NCI-H146 (cell line): ENCODE data around the gene TEDC2.
A peak's percentile ranks its signal among the peaks of the same experiment; 100 is the strongest.

Experiments used
- DNase-seq: peaks from one replicate; lab custom pipeline; 2025; lab: John Stamatoyannopoulos, UW

TEDC2 gene

DNA sequence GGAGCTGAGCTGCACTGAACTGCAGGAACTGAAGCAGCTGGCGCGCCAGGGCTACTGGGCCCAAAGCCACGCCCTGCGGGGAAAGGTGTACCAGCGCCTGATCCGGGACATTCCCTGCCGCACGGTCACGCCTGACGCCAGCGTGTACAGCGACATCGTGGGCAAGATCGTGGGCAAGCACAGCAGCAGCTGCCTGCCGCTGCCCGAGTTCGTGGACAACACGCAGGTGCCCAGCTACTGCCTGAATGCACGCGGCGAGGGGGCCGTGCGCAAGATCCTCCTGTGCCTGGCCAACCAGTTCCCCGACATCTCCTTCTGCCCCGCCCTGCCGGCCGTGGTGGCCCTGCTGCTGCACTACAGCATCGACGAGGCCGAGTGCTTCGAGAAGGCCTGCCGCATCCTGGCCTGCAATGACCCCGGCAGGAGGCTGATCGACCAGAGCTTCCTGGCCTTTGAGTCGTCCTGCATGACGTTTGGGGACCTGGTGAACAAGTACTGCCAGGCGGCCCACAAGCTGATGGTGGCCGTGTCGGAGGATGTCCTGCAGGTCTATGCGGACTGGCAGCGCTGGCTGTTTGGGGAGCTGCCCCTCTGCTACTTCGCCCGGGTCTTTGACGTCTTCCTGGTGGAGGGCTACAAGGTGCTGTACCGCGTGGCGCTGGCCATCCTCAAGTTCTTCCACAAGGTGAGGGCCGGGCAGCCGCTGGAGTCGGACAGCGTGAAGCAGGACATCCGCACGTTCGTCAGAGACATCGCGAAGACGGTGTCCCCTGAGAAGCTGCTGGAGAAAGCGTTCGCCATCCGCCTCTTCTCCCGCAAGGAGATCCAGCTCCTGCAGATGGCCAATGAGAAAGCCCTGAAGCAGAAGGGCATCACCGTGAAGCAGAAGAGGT is 36.6 kb downstream of the TEDC2 start:
- DNase-seq: no peak

DNA sequence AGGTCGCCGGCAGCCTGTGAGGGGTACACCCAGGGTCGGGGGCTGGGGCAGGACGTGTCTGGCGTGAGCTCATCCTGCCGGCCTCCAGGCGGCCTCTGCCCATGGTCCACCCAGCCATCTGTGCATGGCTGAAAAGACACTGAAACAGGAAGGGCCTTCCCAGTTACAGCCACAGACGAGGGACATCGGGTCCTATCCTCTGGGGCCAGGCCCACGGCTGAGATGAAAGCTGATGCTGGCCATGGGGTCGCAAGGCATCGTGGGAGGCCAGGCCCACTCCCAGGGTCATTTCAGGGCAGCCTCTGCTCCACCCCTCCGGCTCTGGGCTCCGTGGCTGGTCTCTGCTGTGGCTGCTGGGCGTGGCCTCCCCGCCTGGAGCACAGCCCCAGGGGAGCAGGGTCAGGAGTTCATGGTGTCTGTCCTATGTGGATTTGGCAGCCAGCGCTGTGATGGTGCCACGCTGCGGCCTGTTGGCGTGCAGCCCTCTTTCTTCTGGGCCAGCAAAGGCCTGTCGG is 37.3 kb downstream of the TEDC2 start:
- no peak for DNase-seq

DNA sequence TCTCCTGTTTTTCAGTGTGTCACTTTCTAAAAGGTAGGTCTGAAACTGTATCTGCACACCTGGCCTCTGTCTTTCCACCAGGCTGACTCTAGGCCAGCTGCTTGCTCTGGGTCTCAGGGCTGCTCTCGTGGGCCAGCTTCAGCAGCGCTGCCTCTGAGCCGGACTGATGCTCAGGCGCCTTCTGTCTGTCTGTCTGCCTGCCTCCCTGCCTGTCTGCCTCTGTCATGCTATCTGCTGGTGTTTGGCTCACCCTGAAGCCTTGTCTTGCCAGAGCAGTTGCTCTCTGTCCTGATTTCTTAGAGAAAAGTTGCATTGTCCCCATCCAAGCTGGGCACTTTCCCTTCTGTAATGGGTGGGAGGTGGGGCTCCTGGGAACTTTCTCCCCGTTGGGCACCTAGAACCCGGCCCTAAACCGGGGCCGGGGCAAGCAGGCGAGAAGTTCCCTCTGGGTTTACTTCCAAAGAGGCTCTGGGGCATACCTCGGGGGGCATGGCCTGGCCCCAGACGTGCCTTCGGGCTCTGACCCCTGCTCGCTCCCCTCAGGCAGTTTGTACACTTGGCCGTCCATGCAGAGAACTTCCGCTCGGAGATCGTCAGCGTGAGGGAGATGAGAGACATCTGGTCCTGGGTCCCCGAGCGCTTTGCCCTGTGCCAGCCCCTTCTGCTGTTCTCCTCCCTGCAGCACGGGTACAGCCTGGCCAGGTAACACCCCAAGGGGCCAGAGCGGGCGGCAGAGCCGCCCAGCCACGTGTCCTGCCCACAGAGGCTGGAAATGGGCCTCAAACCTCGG is 38.0 kb downstream of the TEDC2 start:
- no peak for DNase-seq

- no peak for DNase-seq
Observed at GRCh38 chr16:2498531-2499253, 38.8 kb downstream of the TEDC2 start.

- no peak for DNase-seq
Observed at GRCh38 chr16:2499454-2499853, 39.5 kb downstream of the TEDC2 start.

GRCh38 chr16:2499890-2500429 is 40.1 kb downstream of the TEDC2 start:
- no peak for DNase-seq

DNA sequence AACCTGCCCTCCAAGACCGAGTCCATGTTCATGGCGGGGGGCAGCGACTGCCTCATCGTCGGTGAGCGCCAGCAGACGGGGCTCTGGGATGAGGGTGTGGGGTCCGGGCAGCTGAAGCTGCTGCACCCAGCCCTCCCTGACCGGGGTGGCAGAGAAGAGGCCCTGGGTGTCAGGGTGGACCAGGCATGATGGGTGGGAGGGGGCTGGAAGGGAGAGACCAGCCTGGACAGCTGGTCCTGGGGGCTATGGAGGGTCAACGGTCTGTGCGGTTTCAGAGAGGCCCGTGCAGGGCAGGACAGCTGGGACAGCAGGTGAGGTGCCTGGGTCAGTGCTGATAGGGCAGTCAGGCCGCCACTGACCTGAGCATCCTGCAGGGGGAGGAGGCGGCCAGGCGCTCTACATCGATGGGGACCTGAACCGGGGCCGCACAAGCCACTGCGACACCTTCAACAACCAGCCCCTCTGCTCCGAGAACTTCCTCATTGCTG is 40.6 kb downstream of the TEDC2 start:
- no peak for DNase-seq

GRCh38 chr16:2500918-2501750 is 41.2 kb downstream of the TEDC2 start:
- DNase-seq: peak; percentile 74

DNA sequence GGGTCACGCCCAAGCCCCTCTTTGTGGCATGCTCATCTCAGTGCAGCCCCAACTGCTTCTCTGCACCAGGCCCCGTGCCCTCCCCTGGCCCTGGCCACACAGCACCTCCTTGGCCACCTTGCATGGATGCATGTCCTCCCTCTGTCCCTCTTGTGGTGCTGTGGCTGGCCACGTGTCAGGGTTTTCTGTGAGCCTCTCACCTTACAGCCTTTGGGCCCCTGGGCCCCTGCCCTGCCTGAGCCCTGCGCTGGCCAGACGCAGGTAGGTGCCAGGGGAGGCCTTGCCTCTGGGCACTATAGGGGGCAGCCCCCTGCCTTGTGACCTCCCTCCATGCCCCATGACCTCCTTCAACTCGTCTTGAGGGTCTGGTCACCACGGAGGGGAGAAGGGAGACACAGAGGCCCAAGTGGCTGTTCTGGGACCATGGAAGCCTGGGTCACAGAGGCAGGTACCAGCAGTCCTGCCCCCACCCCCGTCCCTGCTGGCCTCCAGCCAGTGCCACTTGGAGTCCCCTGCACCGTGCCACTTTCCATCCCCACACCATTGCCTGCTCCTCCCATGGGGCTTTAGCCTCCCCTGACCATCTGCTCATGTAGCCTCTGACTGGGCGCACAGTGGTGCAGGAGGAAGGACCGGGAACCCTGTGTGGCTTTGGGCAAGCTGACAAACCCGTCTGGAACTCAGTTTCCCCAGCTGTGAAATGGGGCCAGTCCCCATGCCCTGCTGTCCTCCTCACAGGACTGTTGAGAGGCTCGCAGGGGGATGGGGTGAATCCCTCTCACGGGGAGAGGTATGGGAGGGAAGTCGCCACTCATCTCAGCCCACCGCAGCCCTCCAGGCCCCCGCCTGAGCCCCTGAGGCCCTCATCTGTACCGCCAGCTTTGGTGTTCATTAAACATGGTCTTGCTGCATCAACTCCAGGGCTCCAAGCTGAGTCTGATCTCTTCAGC is 42.3 kb downstream of the TEDC2 start:
- DNase-seq: no peak

- no peak for DNase-seq
Observed at GRCh38 chr16:2505695-2506094, 45.8 kb downstream of the TEDC2 start.

GRCh38 chr16:2507052-2507659 is 47.2 kb downstream of the TEDC2 start:
- no peak for DNase-seq

- no peak for DNase-seq
Observed at GRCh38 chr16:2507665-2508064, 47.8 kb downstream of the TEDC2 start.

- DNase-seq: no peak
Observed at GRCh38 chr16:2508722-2509400, 49.0 kb downstream of the TEDC2 start.

GRCh38 chr16:2511128-2511800 is 51.4 kb downstream of the TEDC2 start:
- DNase-seq: no peak

DNA sequence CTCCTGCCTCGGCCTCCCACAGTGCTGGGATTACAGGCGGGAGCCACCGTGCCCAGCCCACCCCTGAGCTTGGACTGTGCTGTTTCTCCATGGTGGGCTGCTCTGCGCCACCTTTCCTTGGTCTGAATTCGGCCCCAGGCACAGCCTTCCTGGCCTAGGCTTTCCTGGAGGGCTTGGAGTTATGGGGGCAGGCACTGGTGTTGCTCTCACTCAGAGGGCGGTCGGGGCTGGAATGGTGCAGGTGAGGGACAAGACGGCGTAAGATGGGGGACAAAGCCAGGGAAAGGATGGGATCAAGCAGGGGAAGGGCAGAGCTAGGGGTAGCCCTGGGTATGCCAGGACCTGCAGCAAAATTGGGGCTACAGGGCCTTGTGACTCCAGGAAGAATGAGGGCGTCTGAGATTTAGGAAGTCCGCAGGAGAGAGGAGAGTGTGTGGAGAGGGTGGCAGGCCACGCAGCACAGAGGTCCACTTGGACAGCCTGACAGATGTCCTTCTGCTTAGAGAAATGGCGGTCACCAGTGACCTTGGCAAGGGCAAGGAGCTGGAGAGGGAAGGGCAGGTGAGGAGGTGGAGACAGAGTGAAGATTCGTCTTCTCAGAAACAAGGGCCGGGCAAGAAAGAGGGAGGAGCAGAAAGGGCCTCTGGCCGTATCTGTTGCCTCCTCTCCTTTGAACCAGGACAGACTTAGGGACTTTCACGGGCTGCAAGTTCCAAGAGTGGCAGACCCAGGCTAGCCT is 52.3 kb downstream of the TEDC2 start:
- DNase-seq: no peak

DNA sequence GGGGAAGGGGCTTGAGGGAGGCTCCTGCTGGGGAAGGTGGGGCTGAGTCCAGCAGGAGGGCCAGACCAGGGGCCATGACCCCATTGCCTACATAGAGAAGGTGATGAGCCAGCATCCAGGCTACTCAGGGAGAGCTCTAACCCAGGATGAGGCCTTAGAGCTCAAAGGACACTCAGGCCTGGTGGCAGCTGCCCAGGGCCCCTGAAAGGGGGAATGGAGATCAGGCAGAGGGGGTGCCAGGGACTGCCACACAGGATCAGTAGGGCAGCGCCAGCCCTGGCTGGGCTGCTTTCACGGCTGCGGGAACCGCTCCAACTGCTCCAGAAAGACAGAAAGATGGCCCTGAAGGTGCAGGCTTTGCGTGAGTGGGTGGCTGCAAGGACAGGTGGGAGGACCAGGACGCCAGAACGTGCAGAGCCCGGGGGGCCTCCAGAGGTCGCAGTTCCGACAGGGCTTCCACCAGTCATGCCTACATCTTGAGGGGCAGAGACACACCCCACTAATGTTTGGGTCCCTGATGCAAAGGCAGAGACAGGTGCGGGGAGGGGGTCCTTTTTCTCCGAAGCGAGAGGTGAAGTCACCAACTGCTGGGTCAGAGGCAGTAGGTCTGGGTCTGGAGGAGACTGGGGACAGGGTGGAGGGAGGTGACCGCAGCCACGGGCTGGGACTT is 53.0 kb downstream of the TEDC2 start:
- DNase-seq: peak; percentile 70
